ENCODE measurements around the gene SLC22A7. TPM values are rescaled to one million over a fixed set of nuclear protein-coding genes. Genes with fewer than 3 reads are reported as not detected.
A peak's percentile ranks its signal among the peaks of the same experiment; 100 is the strongest.

SLC22A7 gene, protein sequence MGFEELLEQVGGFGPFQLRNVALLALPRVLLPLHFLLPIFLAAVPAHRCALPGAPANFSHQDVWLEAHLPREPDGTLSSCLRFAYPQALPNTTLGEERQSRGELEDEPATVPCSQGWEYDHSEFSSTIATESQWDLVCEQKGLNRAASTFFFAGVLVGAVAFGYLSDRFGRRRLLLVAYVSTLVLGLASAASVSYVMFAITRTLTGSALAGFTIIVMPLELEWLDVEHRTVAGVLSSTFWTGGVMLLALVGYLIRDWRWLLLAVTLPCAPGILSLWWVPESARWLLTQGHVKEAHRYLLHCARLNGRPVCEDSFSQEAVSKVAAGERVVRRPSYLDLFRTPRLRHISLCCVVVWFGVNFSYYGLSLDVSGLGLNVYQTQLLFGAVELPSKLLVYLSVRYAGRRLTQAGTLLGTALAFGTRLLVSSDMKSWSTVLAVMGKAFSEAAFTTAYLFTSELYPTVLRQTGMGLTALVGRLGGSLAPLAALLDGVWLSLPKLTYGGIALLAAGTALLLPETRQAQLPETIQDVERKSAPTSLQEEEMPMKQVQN
- polyA plus RNA-seq (ENCODE audit: insufficient read length), result 1.2 TPM
- long read RNA-seq, donor 1, result 0 reads
- long read RNA-seq, donor 2, partial matches to known transcripts, result 6 of 6 reads
- long read RNA-seq, donor 2, other reads (novel, unspliced or antisense), result 0 of 6 reads
- long read RNA-seq, donor 3, result 0 reads
- long read RNA-seq, donor 4, result 0 reads
- long read RNA-seq, donor 5, result 0 reads
- long read RNA-seq, donor 6, result 0 reads
- long read RNA-seq, donor 7, partial matches to known transcripts, result 22 of 22 reads
- long read RNA-seq, donor 7, other reads (novel, unspliced or antisense), result 0 of 22 reads
- long read RNA-seq, donor 8, result 0 reads

- no peak for DNase-seq
Observed at GRCh38 chr6:43297644-43298564, at the start of gene SLC22A7. SLC22A7 (plus strand) TSS chr6:43298260; CDS start chr6:43298359, 99 bp downstream.

DNA sequence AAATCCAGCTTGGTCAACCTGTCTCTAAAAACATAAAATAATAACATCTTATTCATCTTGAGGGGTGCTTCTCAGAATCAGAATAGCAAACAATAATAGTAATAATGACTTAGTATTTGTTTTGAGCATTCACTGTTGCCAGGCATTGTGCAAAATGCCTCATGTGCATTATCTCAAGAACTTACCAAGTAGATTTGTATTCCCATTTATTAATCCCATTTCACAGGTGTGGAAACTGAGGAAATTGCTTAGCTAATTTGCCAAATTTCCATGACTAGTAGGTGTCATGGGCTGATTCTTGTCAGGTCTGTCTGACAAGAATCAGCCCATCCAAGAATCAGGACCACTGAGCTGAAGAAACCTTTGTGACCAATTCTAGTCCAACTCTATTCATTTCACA lies 49.3 kb upstream of the SLC22A7 start:
- DNase-seq, result no peak

DNA sequence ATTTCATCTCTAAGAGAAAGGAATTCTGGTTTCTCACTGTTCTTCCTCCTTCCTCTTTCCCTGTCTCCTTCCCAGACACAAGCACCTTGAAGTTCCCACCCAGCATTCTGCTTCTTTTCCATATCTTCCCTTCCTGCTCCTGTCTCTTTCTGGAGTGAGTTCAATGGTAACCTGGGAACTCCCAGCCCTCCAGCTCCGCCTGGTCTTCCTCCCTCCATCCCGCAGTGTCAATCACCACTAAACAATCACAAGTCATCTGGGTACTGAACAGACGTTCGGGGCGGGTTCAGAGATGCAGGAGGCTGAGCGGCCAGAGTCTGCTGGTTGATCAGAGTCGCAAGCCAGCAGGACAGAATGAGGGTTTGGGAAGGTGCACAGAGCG lies 47.1 kb upstream of the SLC22A7 start:
- DNase-seq, result no peak

DNA sequence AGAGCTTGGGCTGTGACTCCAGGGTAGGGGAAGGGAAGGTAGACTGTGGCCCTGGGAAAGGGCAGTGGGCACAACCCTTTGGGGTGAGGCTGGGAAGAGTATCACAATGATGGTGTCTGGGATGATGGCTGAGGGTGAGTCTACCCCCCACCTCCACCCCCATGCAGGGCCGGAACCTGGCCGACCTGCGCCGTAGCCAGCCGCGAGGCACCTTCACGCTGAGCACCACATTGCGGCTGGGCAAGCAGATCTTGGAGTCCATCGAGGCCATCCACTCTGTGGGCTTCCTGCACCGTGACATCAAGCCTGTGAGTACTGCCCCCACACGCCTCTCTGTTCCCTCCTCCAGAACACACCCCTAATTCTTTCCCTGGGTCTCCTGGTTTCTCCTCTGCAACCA lies 44.7 kb upstream of the SLC22A7 start:
- DNase-seq, result no peak

DNA sequence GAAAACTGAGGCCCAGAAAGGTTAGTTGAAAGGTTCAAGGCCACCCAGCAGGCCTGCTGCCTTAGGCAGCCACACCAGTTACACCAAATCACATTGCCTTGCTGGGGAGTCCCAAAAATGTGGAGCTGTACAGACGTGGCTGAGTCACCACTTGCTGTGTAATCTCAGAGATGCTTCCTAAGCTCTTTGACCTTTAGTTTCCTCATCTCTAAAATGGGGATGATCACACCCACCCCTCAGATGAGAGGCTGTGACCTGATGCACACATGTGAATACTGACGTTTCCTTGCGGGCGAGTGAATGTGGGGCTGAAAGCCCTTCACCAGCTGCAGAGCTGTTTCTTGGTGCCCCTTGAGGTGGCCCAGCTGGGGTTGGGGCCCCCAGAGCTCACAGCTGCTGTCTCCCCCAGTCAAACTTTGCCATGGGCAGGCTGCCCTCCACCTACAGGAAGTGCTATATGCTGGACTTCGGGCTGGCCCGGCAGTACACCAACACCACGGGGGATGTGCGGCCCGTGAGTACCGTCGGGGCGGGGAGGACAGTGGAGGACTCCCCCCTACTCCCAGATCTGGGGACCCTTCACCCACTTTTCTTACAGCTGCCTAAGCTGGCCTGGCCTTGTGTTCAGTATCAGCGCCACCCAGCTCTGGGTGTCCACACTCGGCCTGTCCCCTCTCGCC lies 43.8 kb upstream of the SLC22A7 start:
- DNase-seq, result no peak

GRCh38 chr6:43254846-43255245 lies 43.2 kb upstream of the SLC22A7 start:
- DNase-seq, result no peak

DNA sequence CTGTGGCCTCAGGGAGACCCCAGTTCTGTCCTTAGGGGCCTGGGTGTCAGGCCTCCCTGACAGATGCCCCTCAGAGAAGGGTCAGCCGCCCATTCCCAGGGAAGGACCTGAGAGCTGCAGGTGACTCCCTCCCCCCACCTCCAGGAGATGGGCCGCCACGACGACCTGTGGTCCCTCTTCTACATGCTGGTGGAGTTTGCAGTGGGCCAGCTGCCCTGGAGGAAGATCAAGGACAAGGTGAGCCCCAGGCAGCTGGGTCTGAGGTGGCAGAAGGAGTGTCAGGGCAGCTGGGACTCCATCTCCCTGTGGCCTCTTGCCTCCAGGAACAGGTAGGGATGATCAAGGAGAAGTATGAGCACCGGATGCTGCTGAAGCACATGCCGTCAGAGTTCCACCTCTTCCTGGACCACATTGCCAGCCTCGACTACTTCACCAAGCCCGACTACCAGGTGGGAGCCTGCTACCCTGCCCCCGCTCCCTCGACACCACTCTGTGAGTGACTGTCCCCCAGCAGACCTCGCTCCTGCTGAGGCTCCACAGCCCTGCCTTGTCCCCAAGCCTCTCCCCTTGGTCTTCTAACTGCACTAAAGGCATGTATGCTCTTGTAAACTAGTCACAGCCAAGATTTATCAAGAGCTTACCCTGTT lies 42.5 kb upstream of the SLC22A7 start:
- DNase-seq, result no peak

DNA sequence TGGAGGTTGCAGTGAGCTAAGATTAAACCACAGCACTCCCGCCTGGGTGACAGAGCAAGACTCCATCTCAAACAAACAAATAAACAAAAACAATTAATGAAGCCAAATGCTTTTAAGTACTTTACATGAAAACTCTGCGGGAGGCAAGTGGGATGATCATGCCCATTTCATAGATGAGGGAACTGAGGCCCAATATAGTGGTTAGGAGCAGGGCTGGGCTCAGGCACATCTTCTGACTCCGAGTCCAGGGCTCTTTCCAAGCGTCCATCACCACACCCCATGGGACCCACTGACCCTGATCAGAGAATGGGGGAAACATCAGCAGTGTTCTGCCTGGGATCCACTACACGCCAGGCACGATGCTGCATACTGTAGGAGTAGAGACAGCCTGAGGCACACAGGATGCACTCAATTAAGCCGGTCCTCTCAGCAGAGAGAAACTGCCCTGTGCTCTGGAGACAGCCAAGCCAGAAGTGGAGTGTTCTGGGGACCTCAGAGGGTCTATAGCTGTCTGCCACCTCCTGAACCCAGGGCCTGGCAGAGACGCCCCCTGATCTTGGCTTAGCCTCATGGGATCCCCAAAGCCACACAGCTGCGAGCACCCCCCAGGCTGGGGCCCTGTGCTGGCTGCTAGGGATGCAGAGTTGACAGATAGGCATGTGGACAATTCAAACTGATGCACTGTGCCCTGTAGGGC lies 41.2 kb upstream of the SLC22A7 start:
- no peak for DNase-seq

DNA sequence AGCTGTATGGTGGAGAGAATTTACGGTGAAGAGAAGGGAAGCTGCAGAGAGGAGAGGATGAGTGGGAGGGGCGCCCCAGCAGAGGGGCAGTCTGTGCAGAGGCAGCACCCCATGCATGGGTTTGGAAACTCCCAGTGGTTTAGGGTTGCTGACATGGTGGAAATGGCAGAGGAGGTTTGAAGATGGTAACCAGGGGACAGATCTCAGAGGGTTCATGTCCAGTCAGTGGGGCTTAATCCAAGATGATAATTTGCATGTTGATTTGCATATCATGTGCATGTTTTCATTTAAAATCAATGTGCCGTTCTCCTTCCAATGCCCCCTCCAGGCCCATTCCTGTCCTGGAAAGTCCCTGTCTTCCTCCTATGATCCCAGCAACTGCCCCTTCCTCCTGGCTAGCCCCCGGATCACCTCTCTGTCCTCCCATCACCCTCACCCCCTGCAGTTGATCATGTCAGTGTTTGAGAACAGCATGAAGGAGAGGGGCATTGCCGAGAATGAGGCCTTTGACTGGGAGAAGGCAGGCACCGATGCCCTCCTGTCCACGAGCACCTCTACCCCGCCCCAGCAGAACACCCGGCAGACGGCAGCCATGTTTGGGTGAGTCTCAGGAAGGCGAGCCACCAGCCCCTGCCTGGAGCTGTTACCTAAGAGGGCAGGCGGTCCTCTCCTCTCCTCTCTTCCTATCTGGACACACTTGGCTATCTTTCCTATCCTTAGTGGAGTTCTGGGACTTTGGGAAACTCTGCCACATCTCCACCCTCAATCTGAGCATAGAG lies 40.5 kb upstream of the SLC22A7 start:
- DNase-seq, result no peak

- DNase-seq, result no peak
Observed at GRCh38 chr6:43258180-43258579, 39.9 kb upstream of the SLC22A7 start.

GRCh38 chr6:43258807-43259686 lies 39.0 kb upstream of the SLC22A7 start:
- DNase-seq, result no peak

GRCh38 chr6:43260791-43261190 lies 37.3 kb upstream of the SLC22A7 start:
- DNase-seq, result no peak

DNA sequence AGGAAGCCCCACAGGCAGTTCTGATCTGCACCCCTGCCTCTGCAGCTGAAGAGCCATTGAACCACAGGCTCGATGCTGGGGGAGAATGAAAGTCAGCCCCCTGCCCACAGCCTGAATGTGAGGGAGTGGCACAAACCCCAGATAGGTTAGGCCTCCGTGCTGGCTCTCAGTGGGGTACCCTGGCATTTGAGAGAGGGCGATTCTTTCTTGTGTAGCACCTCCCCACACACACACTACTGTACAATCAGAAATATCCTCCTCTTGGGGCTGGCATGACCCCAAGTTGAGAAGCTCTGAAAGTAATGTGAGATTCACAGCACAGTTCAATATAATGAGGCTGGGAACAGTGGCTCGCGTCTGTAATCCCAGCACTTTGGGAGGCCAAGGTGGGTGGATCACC lies 36.9 kb upstream of the SLC22A7 start:
- no peak for DNase-seq

- no peak for DNase-seq
Observed at GRCh38 chr6:43262000-43262779, 35.9 kb upstream of the SLC22A7 start.

GRCh38 chr6:43262780-43263313 lies 35.2 kb upstream of the SLC22A7 start:
- no peak for DNase-seq

GRCh38 chr6:43263314-43264178 lies 34.5 kb upstream of the SLC22A7 start:
- peak; percentile 60 for DNase-seq

Data from left kidney (tissue), 8 donors.